ENCODE results near the gene RHO.

RHO gene

DNA sequence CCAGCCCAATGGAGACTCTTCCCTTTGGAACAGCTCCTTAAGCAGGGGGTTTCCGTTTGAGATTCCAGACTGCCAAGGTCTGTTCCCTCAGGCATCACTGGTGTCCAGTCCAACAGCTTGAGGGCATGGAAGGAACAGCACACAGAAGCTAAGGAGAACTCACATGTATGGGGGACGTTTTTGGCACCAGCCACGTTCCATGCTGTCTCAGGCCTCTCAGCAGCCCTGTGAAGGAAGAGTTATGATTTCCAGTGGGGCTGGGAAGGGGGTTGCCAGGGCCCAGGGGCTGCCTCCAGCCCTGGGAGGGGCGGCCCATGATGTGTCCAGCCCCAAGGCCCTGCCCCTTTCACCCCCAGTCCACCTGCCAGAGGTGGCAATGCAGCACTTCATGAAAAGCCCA, 7.5 kb upstream of the RHO start:
- TF ChIP-seq GATA3 (IDR thresholded peaks at IDR 0.05; ENCODE audit: low read depth, low read length) (no peak), GATA2 (IDR thresholded peaks at IDR 0.05; ENCODE audit: low read depth, low read length) (no peak)

DNA sequence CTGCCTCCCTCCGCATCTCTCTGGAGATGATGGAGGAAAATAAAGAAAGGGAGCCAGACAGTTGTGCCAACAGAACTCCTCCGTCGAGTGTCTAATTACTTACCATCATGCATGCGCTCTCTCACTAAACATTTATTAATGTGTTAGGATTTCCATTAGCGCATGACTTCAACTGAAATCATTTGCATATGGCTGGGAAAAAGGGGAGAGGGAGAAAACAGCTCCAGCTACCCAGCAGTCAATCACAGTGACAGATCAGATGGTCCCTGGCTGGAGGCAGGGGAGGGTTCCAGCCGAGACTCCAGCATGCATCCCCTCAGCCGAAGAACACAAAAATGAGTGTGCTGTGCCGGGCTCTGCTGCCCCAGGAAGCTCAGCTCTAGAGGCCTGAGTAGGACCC, 6.8 kb upstream of the RHO start:
- TF ChIP-seq GATA3 (IDR thresholded peaks at IDR 0.05; ENCODE audit: low read depth, low read length) (no peak), GATA2 (IDR thresholded peaks at IDR 0.05; ENCODE audit: low read depth, low read length) (0 out of 2 replicates have a peak, but pooled peaks have one; percentile 13)

DNA sequence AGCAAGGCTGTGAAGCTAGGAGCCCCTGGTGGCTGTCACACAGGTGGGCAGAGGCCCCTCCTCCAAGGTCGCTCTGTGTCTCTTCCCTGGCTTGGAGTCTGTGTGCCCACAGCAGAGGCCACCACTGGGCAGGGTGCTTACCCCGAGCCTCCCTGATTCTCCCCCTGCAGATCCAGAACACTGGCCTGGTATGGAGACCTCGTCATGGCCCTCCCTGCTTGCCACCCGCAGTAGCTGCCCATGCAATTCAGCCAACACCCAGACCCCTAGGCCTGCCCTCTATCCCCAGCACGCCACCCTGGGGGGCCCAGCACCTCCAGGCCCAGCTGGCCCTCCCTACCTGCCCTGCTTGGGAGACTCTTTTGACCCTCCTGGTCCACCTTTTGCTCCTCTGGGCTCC, 5.5 kb upstream of the RHO start:
- no peak for TF ChIP-seq GATA3 (IDR thresholded peaks at IDR 0.05; ENCODE audit: low read depth, low read length)
- no peak for TF ChIP-seq GATA2 (IDR thresholded peaks at IDR 0.05; ENCODE audit: low read depth, low read length)

DNA sequence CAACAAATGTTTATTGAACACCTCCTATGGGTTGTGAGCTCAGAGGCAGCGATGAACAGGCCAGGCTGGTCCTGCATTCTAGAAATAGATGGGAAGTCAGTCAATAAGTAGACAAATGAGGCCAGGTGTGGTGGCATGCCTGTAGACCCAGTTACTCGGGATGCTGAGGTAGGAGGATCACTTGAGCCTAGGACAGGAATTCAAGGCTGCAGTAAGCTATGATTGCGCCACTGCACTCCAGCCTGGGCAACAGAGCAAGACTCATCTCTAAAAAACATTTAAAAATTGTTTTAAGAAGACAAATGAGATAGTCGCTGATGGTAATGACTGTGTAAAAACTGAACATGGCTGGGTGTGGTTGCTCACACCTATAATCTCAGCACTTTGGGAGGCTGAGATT, 4.4 kb upstream of the RHO start:
- TF ChIP-seq GATA2 (IDR thresholded peaks at IDR 0.05; ENCODE audit: low read depth, low read length) (no peak), GATA3 (IDR thresholded peaks at IDR 0.05; ENCODE audit: low read depth, low read length) (no peak)

DNA sequence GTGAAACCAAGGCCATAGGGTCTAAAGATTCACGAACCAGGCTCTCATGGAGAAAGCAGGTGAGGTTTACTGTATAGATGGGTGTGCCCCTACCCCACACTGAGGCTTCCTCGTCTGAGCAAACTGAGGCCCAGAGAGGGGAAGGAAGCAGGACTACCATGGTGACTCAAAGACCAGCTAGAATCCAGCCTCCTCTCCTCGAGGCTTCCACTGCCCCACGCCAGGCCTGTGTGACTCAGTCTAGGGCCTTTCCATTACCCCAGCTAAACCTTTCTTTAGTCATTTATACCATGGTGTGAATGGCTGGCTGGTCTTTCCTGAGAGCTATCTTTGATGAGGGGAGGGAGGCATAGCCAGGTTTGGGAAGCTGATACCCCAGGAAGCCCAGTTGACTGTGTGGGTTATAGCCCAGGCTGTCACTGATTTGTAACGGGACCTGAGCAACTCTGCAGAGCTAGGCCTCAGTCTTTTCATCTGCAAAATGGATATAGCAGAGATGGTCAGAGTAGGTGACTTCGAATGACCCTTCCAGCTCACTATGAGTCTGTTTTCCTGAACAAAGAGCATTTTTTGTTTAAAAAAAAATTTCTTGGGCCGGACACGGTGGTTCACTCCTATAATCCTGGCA, 3.0 kb upstream of the RHO start:
- TF ChIP-seq GATA2 (IDR thresholded peaks at IDR 0.05; ENCODE audit: low read depth, low read length) (no peak), GATA3 (IDR thresholded peaks at IDR 0.05; ENCODE audit: low read depth, low read length) (no peak)

DNA sequence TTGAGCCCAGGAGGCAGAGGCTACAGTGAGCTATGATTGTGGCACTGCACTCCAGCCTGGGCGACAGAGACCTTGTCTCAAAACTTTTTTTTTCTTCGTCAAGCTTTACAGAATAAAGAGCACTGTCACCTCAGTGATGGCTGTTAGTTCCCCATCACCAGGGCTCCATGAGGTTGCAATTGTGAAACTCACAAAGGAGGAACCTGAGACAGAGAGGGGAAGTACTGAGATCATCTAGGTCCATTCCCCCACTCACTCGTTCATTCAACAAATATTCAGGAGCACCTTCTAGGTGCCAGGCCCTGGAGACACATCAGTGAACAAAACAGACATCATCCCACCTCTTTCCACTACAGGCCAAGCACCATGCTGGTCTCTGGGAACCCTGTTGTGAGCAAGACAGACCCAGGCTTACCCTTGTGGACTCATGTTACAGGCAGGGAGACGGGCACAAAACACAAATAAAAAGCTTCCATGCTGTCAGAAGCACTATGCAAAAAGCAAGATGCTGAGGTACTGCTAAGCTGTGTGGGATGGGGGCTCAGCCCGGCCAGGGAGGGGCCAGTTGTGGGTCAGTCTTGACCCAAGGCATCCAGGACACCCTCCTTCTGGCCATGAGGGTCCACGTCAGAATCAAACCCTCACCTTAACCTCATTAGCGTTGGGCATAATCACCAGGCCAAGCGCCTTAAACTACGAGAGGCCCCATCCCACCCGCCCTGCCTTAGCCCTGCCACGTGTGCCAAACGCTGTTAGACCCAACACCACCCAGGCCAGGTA, 2.1 kb upstream of the RHO start:
- TF ChIP-seq GATA3 (IDR thresholded peaks at IDR 0.05; ENCODE audit: low read depth, low read length) (no peak), GATA2 (IDR thresholded peaks at IDR 0.05; ENCODE audit: low read depth, low read length) (no peak)

DNA sequence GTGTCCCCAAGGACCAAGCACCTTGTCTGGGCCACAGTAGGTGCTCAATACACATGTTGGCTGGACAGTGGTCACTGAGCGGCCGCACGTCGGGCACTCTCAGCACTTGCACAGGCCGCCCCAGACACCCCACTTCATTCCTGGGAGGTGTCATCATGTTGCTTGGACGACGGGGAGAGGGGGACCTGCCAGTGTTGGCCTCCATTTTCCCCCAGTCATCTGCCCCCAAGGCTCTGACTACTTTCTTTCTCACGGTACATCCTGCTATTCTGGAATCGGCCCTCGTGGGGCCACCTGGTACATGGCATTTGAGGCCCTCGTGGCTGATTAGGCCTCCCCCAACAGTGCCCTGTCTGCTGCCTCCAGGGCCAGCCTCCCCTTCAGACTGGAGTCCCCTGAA, 1.2 kb upstream of the RHO start:
- TF ChIP-seq GATA3 (IDR thresholded peaks at IDR 0.05; ENCODE audit: low read depth, low read length) (no peak), GATA2 (IDR thresholded peaks at IDR 0.05; ENCODE audit: low read depth, low read length) (no peak)

DNA sequence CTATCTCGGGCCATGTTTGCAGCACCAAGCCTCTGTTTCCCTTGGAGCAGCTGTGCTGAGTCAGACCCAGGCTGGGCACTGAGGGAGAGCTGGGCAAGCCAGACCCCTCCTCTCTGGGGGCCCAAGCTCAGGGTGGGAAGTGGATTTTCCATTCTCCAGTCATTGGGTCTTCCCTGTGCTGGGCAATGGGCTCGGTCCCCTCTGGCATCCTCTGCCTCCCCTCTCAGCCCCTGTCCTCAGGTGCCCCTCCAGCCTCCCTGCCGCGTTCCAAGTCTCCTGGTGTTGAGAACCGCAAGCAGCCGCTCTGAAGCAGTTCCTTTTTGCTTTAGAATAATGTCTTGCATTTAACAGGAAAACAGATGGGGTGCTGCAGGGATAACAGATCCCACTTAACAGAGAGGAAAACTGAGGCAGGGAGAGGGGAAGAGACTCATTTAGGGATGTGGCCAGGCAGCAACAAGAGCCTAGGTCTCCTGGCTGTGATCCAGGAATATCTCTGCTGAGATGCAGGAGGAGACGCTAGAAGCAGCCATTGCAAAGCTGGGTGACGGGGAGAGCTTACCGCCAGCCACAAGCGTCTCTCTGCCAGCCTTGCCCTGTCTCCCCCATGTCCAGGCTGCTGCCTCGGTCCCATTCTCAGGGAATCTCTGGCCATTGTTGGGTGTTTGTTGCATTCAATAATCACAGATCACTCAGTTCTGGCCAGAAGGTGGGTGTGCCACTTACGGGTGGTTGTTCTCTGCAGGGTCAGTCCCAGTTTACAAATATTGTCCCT, 1.2 kb downstream of the RHO start:
- TF ChIP-seq GATA3 (IDR thresholded peaks at IDR 0.05; ENCODE audit: low read depth, low read length) (no peak), GATA2 (IDR thresholded peaks at IDR 0.05; ENCODE audit: low read depth, low read length) (no peak)

DNA sequence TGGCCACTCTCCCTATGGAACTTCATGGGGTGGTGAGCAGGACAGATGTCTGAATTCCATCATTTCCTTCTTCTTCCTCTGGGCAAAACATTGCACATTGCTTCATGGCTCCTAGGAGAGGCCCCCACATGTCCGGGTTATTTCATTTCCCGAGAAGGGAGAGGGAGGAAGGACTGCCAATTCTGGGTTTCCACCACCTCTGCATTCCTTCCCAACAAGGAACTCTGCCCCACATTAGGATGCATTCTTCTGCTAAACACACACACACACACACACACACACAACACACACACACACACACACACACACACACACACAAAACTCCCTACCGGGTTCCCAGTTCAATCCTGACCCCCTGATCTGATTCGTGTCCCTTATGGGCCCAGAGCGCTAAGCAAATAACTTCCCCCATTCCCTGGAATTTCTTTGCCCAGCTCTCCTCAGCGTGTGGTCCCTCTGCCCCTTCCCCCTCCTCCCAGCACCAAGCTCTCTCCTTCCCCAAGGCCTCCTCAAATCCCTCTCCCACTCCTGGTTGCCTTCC, 1.9 kb downstream of the RHO start:
- no peak for TF ChIP-seq GATA3 (IDR thresholded peaks at IDR 0.05; ENCODE audit: low read depth, low read length)
- no peak for TF ChIP-seq GATA2 (IDR thresholded peaks at IDR 0.05; ENCODE audit: low read depth, low read length)

DNA sequence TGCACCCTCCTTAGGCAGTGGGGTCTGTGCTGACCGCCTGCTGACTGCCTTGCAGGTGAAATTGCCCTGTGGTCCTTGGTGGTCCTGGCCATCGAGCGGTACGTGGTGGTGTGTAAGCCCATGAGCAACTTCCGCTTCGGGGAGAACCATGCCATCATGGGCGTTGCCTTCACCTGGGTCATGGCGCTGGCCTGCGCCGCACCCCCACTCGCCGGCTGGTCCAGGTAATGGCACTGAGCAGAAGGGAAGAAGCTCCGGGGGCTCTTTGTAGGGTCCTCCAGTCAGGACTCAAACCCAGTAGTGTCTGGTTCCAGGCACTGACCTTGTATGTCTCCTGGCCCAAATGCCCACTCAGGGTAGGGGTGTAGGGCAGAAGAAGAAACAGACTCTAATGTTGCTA, 2.4 kb downstream of the RHO start:
- no peak for TF ChIP-seq GATA3 (IDR thresholded peaks at IDR 0.05; ENCODE audit: low read depth, low read length)
- TF ChIP-seq GATA2 (IDR thresholded peaks at IDR 0.05; ENCODE audit: low read depth, low read length) = no peak

DNA sequence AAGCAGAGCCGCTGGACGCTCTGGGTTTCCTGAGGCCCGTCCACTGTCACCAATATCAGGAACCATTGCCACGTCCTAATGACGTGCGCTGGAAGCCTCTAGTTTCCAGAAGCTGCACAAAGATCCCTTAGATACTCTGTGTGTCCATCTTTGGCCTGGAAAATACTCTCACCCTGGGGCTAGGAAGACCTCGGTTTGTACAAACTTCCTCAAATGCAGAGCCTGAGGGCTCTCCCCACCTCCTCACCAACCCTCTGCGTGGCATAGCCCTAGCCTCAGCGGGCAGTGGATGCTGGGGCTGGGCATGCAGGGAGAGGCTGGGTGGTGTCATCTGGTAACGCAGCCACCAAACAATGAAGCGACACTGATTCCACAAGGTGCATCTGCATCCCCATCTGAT, 3.3 kb downstream of the RHO start:
- TF ChIP-seq GATA3 (IDR thresholded peaks at IDR 0.05; ENCODE audit: low read depth, low read length) (no peak), GATA2 (IDR thresholded peaks at IDR 0.05; ENCODE audit: low read depth, low read length) (no peak)

DNA sequence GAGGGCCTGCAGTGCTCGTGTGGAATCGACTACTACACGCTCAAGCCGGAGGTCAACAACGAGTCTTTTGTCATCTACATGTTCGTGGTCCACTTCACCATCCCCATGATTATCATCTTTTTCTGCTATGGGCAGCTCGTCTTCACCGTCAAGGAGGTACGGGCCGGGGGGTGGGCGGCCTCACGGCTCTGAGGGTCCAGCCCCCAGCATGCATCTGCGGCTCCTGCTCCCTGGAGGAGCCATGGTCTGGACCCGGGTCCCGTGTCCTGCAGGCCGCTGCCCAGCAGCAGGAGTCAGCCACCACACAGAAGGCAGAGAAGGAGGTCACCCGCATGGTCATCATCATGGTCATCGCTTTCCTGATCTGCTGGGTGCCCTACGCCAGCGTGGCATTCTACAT, 3.8 kb downstream of the RHO start:
- TF ChIP-seq GATA2 (IDR thresholded peaks at IDR 0.05; ENCODE audit: low read depth, low read length) = no peak

DNA sequence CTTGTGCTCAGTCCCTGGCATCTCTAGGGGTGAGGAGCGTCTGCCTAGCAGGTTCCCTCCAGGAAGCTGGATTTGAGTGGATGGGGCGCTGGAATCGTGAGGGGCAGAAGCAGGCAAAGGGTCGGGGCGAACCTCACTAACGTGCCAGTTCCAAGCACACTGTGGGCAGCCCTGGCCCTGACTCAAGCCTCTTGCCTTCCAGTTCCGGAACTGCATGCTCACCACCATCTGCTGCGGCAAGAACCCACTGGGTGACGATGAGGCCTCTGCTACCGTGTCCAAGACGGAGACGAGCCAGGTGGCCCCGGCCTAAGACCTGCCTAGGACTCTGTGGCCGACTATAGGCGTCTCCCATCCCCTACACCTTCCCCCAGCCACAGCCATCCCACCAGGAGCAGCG, 5.0 kb downstream of the RHO start:
- no peak for TF ChIP-seq GATA2 (IDR thresholded peaks at IDR 0.05; ENCODE audit: low read depth, low read length)
- no peak for TF ChIP-seq GATA3 (IDR thresholded peaks at IDR 0.05; ENCODE audit: low read depth, low read length)

DNA sequence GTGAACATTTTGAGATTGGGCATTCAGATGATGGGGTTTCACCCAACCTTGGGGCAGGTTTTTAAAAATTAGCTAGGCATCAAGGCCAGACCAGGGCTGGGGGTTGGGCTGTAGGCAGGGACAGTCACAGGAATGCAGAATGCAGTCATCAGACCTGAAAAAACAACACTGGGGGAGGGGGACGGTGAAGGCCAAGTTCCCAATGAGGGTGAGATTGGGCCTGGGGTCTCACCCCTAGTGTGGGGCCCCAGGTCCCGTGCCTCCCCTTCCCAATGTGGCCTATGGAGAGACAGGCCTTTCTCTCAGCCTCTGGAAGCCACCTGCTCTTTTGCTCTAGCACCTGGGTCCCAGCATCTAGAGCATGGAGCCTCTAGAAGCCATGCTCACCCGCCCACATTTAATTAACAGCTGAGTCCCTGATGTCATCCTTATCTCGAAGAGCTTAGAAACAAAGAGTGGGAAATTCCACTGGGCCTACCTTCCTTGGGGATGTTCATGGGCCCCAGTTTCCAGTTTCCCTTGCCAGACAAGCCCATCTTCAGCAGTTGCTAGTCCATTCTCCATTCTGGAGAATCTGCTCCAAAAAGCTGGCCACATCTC, 6.1 kb downstream of the RHO start:
- TF ChIP-seq GATA2 (IDR thresholded peaks at IDR 0.05; ENCODE audit: low read depth, low read length) (no peak), GATA3 (IDR thresholded peaks at IDR 0.05; ENCODE audit: low read depth, low read length) (no peak)
